ENCODE measurements around the gene FLT1.

FLT1 gene

GRCh38 chr13:28392428-28392827 is 102.5 kb downstream of the FLT1 start:
- no peak for DNase-seq (ENCODE audit: low read depth, low spot score)

- DNase-seq (ENCODE audit: low read depth, low spot score) = no peak
Observed at GRCh38 chr13:28387740-28388501, 107.0 kb downstream of the FLT1 start.

- no peak for DNase-seq (ENCODE audit: low read depth, low spot score)
Observed at GRCh38 chr13:28385362-28385761, 109.6 kb downstream of the FLT1 start.

GRCh38 chr13:28384789-28385188 is 110.1 kb downstream of the FLT1 start:
- no peak for DNase-seq (ENCODE audit: low read depth, low spot score)

GRCh38 chr13:28380319-28380718 is 114.6 kb downstream of the FLT1 start:
- no peak for DNase-seq (ENCODE audit: low read depth, low spot score)

GRCh38 chr13:28379371-28380083 is 115.4 kb downstream of the FLT1 start:
- DNase-seq (ENCODE audit: low read depth, low spot score) = no peak

- no peak for DNase-seq (ENCODE audit: low read depth, low spot score)
Observed at GRCh38 chr13:28376604-28377003, 118.3 kb downstream of the FLT1 start.

GRCh38 chr13:28375250-28375930 is 119.5 kb downstream of the FLT1 start:
- no peak for DNase-seq (ENCODE audit: low read depth, low spot score)

GRCh38 chr13:28373810-28374209 is 121.1 kb downstream of the FLT1 start:
- no peak for DNase-seq (ENCODE audit: low read depth, low spot score)

- no peak for DNase-seq (ENCODE audit: low read depth, low spot score)
Observed at GRCh38 chr13:28370448-28370847, 124.5 kb downstream of the FLT1 start.

- no peak for DNase-seq (ENCODE audit: low read depth, low spot score)
Observed at GRCh38 chr13:28358708-28359107, 136.2 kb downstream of the FLT1 start.

- no peak for DNase-seq (ENCODE audit: low read depth, low spot score)
Observed at GRCh38 chr13:28357911-28358433, 137.0 kb downstream of the FLT1 start.

GRCh38 chr13:28357247-28357825 is 137.6 kb downstream of the FLT1 start:
- DNase-seq (ENCODE audit: low read depth, low spot score) = no peak

- DNase-seq (ENCODE audit: low read depth, low spot score) = no peak
Observed at GRCh38 chr13:28356561-28357021, 138.3 kb downstream of the FLT1 start.

GRCh38 chr13:28355822-28356371 is 139.0 kb downstream of the FLT1 start:
- DNase-seq (ENCODE audit: low read depth, low spot score) = no peak

- no peak for DNase-seq (ENCODE audit: low read depth, low spot score)
Observed at GRCh38 chr13:28355046-28355821, 139.7 kb downstream of the FLT1 start.

GRCh38 chr13:28353679-28354078 is 141.2 kb downstream of the FLT1 start:
- no peak for DNase-seq (ENCODE audit: low read depth, low spot score)

- no peak for DNase-seq (ENCODE audit: low read depth, low spot score)
Observed at GRCh38 chr13:28349907-28350654, 144.8 kb downstream of the FLT1 start.

- no peak for DNase-seq (ENCODE audit: low read depth, low spot score)
Observed at GRCh38 chr13:28349371-28349770, 145.6 kb downstream of the FLT1 start.

Data from smooth muscle cell of the brain vasculature (primary cell).